Gastroesophageal sphincter (tissue), 4 donors: ENCODE results near the gene STX1A. TPM values are rescaled to one million over a fixed set of nuclear protein-coding genes. Genes with fewer than 3 reads are reported as not detected.

Source experiments
- ATAC-seq: fragments of 150-250 bp; one replicate; pipeline ENCODE4 v1.9.1; 2016; ENCODE audit warnings: mild to moderate bottlenecking, moderate library complexity
- H3K27ac ChIP-seq, 4 donors: fragments of 200-600 bp; sonication (generic) in 3 of 4; 1 replicate in 3 of 4; 2 replicates in 1 of 4; pipeline ENCODE4 v1.5.1; 2016 to 2019
- H3K27me3 ChIP-seq: fragments of 200-600 bp; sonication (generic); one replicate; pipeline ENCODE4 v1.5.1; 2019
- H3K36me3 ChIP-seq, 2 donors: fragments of 200-600 bp; sonication (generic); one replicate each; pipeline ENCODE4 v1.5.1; 2019; ENCODE audit warnings: control low read depth in 1 of 2
- H3K4me1 ChIP-seq, 3 donors: fragments of 200-600 bp; sonication (generic); 1 replicate in 2 of 3; 2 replicates in 1 of 3; pipeline ENCODE4 v1.5.1; 2016 to 2019; ENCODE audit warnings: control low read depth in 2 of 3
- H3K4me3 ChIP-seq, 2 donors: fragments of 200-600 bp; sonication (generic); one replicate each; pipeline ENCODE4 v1.5.1; 2019; ENCODE audit warnings: mild to moderate bottlenecking in 1 of 2, moderate library complexity in 1 of 2
- H3K9me3 ChIP-seq, 3 donors: fragments of 200-600 bp; sonication (generic); one replicate each; pipeline ENCODE4 v1.5.1; 2017 to 2019; ENCODE audit warnings: control low read depth in 2 of 3
- CTCF ChIP-seq, 4 experiments: fragments of 200-600 bp in 2 of 4; fragments of 450-650 bp in 2 of 4; sonication (generic) in 1 of 4; IDR thresholded peaks; one replicate each; pipeline ENCODE4 v1.5.1; 2017 to 2019; ENCODE audit warnings: antibody characterized with exemption in 4 of 4, mild to moderate bottlenecking in 2 of 4, moderate library complexity in 2 of 4
- EP300 ChIP-seq: sonication (generic); formaldehyde crosslinking; IDR thresholded peaks from one replicate; pipeline ENCODE4 v1.6.1; 2017; ENCODE audit warnings: antibody characterized with exemption, mild to moderate bottlenecking
- POLR2A ChIP-seq, 2 donors: fragments of 450-650 bp; IDR thresholded peaks; one replicate each; pipeline ENCODE4 v1.6.1; 2017; ENCODE audit warnings: antibody characterized with exemption in 2 of 2, mild to moderate bottlenecking in 2 of 2, moderate library complexity in 1 of 2
- POLR2AphosphoS5 ChIP-seq: sonication (generic); formaldehyde crosslinking; IDR thresholded peaks from one replicate; pipeline ENCODE4 v1.6.1; 2017; ENCODE audit warnings: antibody characterized with exemption
- WGBS, 2 donors: methylation state at CpG; one replicate each; pipeline ENCODE4 v1.1.5; 2018; ENCODE audit warnings: low coverage in 1 of 2; 5-methylcytosine and 5-hydroxymethylcytosine counted together
- total RNA-seq, 4 donors: library from RNA; depleted of rRNA; stranded (reverse); fragments of >200 nt; gene quantifications; one replicate each; pipeline ENCODE4 v1.1.0, GENCODE V29; 2016

STX1A gene
- total RNA-seq, 4 donors from 2014 or later: 9.6 to 24.0 (median 15.2) TPM

DNA sequence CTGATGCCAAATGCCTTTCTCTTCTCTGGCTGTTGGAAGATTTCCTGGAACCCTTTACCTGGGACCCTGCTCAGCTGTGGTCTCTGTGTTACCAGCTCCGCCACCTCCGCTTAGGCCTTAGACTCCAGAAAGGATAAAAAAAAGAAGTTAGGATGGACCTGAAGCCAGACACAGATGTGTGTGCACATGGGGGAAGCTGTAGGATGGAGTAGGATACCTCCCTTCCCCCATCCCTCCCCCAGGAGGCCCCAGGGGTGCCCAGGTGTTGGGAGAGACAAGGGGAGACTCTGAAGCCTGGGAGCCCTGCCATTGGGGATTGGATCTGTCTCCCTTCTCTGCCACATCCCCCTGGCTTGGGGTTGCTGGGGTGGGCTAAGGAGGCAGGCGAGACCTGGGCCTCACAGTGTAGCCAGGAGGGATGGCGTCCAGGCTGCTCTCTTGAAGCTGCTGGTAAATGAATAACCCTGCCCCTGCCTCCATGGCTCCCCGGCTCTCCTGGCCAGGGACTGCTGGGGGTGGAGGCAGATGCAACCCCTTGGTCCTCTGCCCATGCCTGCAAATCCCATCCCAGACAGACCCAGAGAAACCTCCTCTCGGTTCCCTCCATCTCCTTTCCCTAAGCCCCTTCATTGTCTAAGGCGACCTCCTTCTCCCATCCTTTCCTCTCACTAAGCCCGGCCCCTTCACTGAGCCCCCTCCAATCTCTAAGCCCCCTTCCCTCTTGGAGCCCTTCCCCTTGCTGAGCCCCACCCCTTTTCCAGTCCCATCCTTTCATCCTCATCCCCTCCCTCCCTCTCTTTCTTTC, 42.6 kb upstream of the STX1A start:
- peaks cover 5% of the 10 kb centered on the region for H3K27me3 ChIP-seq
- H3K4me3 ChIP-seq: no peak overlapping the region
- no peak for TF ChIP-seq POLR2A (IDR thresholded peaks at IDR 0.05)
- no peak for TF ChIP-seq POLR2AphosphoS5
- TF ChIP-seq EP300: no peak
- TF ChIP-seq CTCF (IDR thresholded peaks at IDR 0.05): no peak
- H3K4me1 ChIP-seq: no peaks in the 10 kb centered on the region
- ATAC-seq: no peak
- no peaks in the 10 kb centered on the region for H3K9me3 ChIP-seq
- H3K36me3 ChIP-seq: no peaks in the 10 kb centered on the region
- WGBS, 2 donors: 44 to 54% methylated on average over 4 to 6 of the region's 8 CpGs
- no peak overlapping the region for H3K27ac ChIP-seq

- WGBS, 2 donors: 70% methylated on average over 2 of the region's 7 CpGs; no CpG with 5 or more reads in 1 of the 2 donors
- no peaks in the 10 kb centered on the region for H3K4me1 ChIP-seq
- no peak overlapping the region for H3K4me3 ChIP-seq
- no peak overlapping the region for H3K27ac ChIP-seq
- no peak for ATAC-seq
- no peaks in the 10 kb centered on the region for H3K27me3 ChIP-seq
- H3K36me3 ChIP-seq: no peaks in the 10 kb centered on the region
- TF ChIP-seq POLR2AphosphoS5: no peak
- TF ChIP-seq POLR2A (IDR thresholded peaks at IDR 0.05): no peak
- no peak for TF ChIP-seq EP300
- no peak for TF ChIP-seq CTCF (IDR thresholded peaks at IDR 0.05)
- no peaks in the 10 kb centered on the region for H3K9me3 ChIP-seq
Observed at GRCh38 chr7:73758581-73759138, 39.2 kb upstream of the STX1A start.

DNA sequence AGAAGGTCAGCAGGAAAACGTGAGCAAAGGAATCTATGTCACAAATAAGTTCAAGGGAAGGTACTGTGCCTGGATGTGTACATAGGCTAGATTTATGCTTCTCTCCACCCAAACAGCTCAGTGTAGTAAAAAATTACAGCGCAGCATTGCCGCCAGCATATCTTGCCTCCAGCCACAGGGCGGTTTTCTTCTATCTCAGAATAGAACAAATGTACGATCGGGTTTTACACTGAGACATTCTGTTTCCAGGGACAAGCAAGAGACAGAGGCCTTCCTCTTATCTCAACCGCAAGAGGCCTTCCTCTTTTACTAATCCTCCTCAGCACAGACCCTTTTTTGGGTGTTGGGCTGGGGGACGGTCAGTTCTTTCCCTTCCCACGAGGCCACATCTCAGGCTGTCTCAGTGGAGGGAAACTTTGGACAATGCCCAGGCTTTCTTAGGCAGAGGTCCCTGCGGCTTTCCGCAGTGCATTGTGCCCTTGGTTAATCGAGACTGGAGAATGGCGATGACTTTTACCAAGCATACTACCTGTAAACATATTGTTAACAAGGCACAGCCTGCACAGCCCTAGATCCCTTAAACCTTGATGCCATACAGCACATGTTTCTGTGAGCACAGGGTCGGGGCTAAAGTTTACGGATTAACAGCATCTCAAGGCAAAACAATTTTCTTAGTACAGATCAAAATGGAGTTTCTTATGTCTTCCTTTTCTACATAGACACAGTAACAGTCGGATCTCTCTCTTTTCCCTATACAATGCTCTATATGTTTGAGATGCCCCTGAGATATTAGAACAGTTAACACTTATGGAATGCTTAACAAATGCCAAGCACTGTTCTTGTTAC, 30.7 kb upstream of the STX1A start:
- Histone ChIP-seq H3K27ac (no peak overlapping the region), H3K36me3 (no peaks in the 10 kb centered on the region), H3K4me1 (peaks cover 0 to 10% (median 0%) of the 10 kb centered on the region in 3 donors), H3K27me3 (no peaks in the 10 kb centered on the region), H3K9me3 (no peaks in the 10 kb centered on the region), H3K4me3 (no peak overlapping the region)
- 72 to 85% methylated on average over 7 to 15 of the region's 16 CpGs for WGBS, 2 donors
- no peak for ATAC-seq
- TF ChIP-seq POLR2A (IDR thresholded peaks at IDR 0.05): no peak
- TF ChIP-seq CTCF (IDR thresholded peaks at IDR 0.05): no peak
- no peak for TF ChIP-seq POLR2AphosphoS5
- no peak for TF ChIP-seq EP300

DNA sequence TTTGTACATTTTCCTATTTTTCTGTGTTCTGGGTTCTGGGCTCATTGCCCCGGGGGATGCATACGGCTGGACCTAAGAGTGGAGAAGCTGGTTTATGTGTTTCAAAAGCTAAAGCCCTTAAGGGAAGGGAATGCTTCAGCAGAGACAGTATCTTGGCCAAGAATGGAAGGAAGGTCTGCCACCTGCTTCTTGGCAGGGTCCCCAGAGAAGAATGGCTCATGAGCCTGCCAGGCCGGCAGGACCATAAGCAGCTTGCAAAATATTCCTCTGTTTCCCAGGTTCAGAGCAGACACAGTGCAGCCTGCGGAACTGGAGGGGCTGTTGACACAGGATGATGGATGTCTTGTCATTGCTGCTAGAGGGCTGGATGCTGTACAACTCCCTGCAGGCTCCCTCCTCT, 26.9 kb upstream of the STX1A start:
- ATAC-seq: peak; percentile 64
- WGBS, 2 donors: 37% methylated on average over 2 of the region's 4 CpGs; no CpG with 5 or more reads in 1 of the 2 donors

More for the DNA sequence above, 26.9 kb upstream of the STX1A start:
- Histone ChIP-seq H3K27me3 (no peaks in the 10 kb centered on the region), H3K36me3 (no peaks in the 10 kb centered on the region), H3K9me3 (no peaks in the 10 kb centered on the region), H3K4me3 (no peak overlapping the region), H3K4me1 (peaks cover 0 to 19% (median 4%) of the 10 kb centered on the region in 3 donors), H3K27ac (peak overlapping the region in 3 of 4 donors; percentile 5 to 57 (median 53))
- no peak for TF ChIP-seq CTCF (IDR thresholded peaks at IDR 0.05)
- TF ChIP-seq EP300: no peak
- no peak for TF ChIP-seq POLR2A (IDR thresholded peaks at IDR 0.05)
- TF ChIP-seq POLR2AphosphoS5: no peak
